Tibial artery (tissue), 4 donors: Measurements from ENCODE around the gene LSAMP.
A peak's percentile ranks its signal among the peaks of the same experiment; 100 is the strongest.

Source experiments
- DNase-seq, 2 donors: peaks; one replicate each; pipeline ENCODE4 v3.0.0-alpha.2; 2019
- H3K27ac ChIP-seq, 2 donors: fragments of 200-600 bp; sonication (generic) in 1 of 2; 1 replicate in 1 of 2; 2 replicates in 1 of 2; pipeline ENCODE4 v1.5.1; 2018 to 2019; ENCODE audit warnings: mild to moderate bottlenecking in 1 of 2
- H3K27me3 ChIP-seq, 2 donors: fragments of 200-600 bp; sonication (generic) in 1 of 2; one replicate each; pipeline versions ENCODE4 v1.5.1 to v1.6.0; 2016 to 2019
- H3K36me3 ChIP-seq, 3 donors: fragments of 200-600 bp; sonication (generic) in 2 of 3; one replicate each; pipeline ENCODE4 v1.5.1; 2016 to 2019; ENCODE audit warnings: mild to moderate bottlenecking in 2 of 3
- H3K4me1 ChIP-seq, 4 donors: fragments of 200-600 bp; sonication (generic) in 2 of 4; 1 replicate in 3 of 4; 2 replicates in 1 of 4; pipeline ENCODE4 v1.5.1; 2016 to 2019
- H3K4me3 ChIP-seq, 2 donors: fragments of 200-600 bp; sonication (generic) in 1 of 2; 1 replicate in 1 of 2; 2 replicates in 1 of 2; pipeline ENCODE4 v1.5.1; 2018 to 2019; ENCODE audit warnings: mild to moderate bottlenecking in 2 of 2
- H3K9me3 ChIP-seq, 3 donors: fragments of 200-600 bp; sonication (generic) in 1 of 3; one replicate each; pipeline ENCODE4 v1.5.1; 2016 to 2019
- intact Hi-C: fragments of 100-400 bp; cut with DNase I; formaldehyde crosslinking; loops from one replicate; pipeline ENCODE4 v1.15.0; 2023; ENCODE audit warnings: low total_unique reads
- TF ChIP-seq, protein P1 (sequence below), 2 experiments: fragments of 200-600 bp in 1 of 2; fragments of 450-650 bp in 1 of 2; IDR thresholded peaks; one replicate each; pipeline ENCODE4 v1.5.1; 2017 to 2019; ENCODE audit warnings: antibody characterized with exemption in 2 of 2, mild to moderate bottlenecking in 1 of 2, moderate library complexity in 1 of 2

LSAMP gene

DNA sequence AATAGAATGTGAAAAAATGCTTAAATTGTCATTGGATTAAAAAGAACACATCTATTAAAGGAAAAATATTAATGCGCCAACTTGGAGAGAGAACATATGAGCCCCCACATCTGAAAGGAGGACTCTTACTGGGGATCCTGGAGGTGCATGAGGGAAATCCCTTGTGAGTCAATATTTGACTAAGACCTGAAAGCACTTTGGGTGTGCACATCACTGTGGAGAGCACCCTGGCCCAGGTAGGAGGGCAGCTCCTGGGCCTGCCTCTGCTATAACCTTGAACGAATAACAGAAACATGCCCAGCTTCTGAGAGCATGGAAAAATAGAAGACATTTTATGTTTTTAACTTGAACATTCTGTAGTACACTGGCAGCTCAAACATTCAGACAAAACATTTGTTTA lies 622.2 kb downstream of the LSAMP start:
- no peak for DNase-seq
- no peaks in the 10 kb centered on the region for H3K36me3 ChIP-seq
- no peaks in the 10 kb centered on the region for H3K4me1 ChIP-seq
- no peak overlapping the region for H3K4me3 ChIP-seq
- H3K27ac ChIP-seq = no peak overlapping the region
- intact Hi-C loops = no loop called here
- no peaks in the 10 kb centered on the region for H3K27me3 ChIP-seq
- TF ChIP-seq, protein P1, sequence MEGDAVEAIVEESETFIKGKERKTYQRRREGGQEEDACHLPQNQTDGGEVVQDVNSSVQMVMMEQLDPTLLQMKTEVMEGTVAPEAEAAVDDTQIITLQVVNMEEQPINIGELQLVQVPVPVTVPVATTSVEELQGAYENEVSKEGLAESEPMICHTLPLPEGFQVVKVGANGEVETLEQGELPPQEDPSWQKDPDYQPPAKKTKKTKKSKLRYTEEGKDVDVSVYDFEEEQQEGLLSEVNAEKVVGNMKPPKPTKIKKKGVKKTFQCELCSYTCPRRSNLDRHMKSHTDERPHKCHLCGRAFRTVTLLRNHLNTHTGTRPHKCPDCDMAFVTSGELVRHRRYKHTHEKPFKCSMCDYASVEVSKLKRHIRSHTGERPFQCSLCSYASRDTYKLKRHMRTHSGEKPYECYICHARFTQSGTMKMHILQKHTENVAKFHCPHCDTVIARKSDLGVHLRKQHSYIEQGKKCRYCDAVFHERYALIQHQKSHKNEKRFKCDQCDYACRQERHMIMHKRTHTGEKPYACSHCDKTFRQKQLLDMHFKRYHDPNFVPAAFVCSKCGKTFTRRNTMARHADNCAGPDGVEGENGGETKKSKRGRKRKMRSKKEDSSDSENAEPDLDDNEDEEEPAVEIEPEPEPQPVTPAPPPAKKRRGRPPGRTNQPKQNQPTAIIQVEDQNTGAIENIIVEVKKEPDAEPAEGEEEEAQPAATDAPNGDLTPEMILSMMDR (IDR thresholded peaks at IDR 0.05) = no peak
- no peaks in the 10 kb centered on the region for H3K9me3 ChIP-seq

GRCh38 chr3:115822579-115822978 lies 622.7 kb downstream of the LSAMP start:
- intact Hi-C loops = no loop called here
- H3K9me3 ChIP-seq = no peaks in the 10 kb centered on the region

GRCh38 chr3:115819785-115820384 lies 625.4 kb downstream of the LSAMP start:
- intact Hi-C loops = loop anchor here (10.0 kb wide), 1 partner anchor 1975 kb away; no protein-coding TSS in a partner anchor
- H3K27me3 ChIP-seq = no peaks in the 10 kb centered on the region
- TF ChIP-seq, protein P1 (IDR thresholded peaks at IDR 0.05) = peak; percentile 93 to 95
- H3K4me1 ChIP-seq = no peaks in the 10 kb centered on the region
- H3K27ac ChIP-seq = no peak overlapping the region
- H3K4me3 ChIP-seq = no peak overlapping the region
- H3K36me3 ChIP-seq = no peaks in the 10 kb centered on the region
- peak; percentile 61 to 74 for DNase-seq
- H3K9me3 ChIP-seq = no peaks in the 10 kb centered on the region

More at GRCh38 chr3:115822579-115822978, 622.7 kb downstream of the LSAMP start:
- Histone ChIP-seq H3K27me3 (no peaks in the 10 kb centered on the region), H3K27ac (no peak overlapping the region), H3K36me3 (no peaks in the 10 kb centered on the region), H3K4me1 (no peaks in the 10 kb centered on the region), H3K4me3 (no peak overlapping the region)
- TF ChIP-seq, protein P1 (IDR thresholded peaks at IDR 0.05) = no peak
- no peak for DNase-seq

GRCh38 chr3:115814778-115815380 lies 630.4 kb downstream of the LSAMP start:
- H3K27ac ChIP-seq = no peak overlapping the region
- H3K27me3 ChIP-seq = no peaks in the 10 kb centered on the region
- H3K4me1 ChIP-seq = no peaks in the 10 kb centered on the region
- intact Hi-C loops = loop anchor here (10.0 kb wide), 1 partner anchor 1970 kb away; no protein-coding TSS in a partner anchor
- TF ChIP-seq, protein P1 (IDR thresholded peaks at IDR 0.05) = peak; percentile 79 to 89
- H3K36me3 ChIP-seq = no peaks in the 10 kb centered on the region
- DNase-seq = peak; percentile 71 to 79
- H3K9me3 ChIP-seq = no peaks in the 10 kb centered on the region
- H3K4me3 ChIP-seq = no peak overlapping the region

GRCh38 chr3:115814006-115814405 lies 631.3 kb downstream of the LSAMP start:
- intact Hi-C loops = loop anchor here (10.0 kb wide), 1 partner anchor 1969 kb away; no protein-coding TSS in a partner anchor
- Histone ChIP-seq H3K27me3 (no peaks in the 10 kb centered on the region), H3K27ac (no peak overlapping the region), H3K4me1 (no peaks in the 10 kb centered on the region), H3K4me3 (no peak overlapping the region), H3K9me3 (no peaks in the 10 kb centered on the region), H3K36me3 (no peaks in the 10 kb centered on the region)
- TF ChIP-seq, protein P1 (IDR thresholded peaks at IDR 0.05) = no peak
- DNase-seq = no peak
